GM18951 (cell line): Measurements from ENCODE around the gene PTGER3.

Experiments
- POLR2A ChIP-seq: IDR thresholded peaks from 4 replicates; pipeline ENCODE4 v1.6.1; 2011; ENCODE audit warnings: mild to moderate bottlenecking; ENCODE audit not compliant: insufficient read length, insufficient read depth; ENCODE audit errors: extremely low read depth
- in situ Hi-C: fragments of 300-500 bp; cut with MboI; formaldehyde crosslinking; loops from one replicate; pipeline ENCODE4 v1.12.0; 2022; ENCODE audit warnings: low sequenced_read_pairs, mixed read lengths, inconsistent platforms; ENCODE audit not compliant: unreplicated experiment

The PTGER3 gene

DNA sequence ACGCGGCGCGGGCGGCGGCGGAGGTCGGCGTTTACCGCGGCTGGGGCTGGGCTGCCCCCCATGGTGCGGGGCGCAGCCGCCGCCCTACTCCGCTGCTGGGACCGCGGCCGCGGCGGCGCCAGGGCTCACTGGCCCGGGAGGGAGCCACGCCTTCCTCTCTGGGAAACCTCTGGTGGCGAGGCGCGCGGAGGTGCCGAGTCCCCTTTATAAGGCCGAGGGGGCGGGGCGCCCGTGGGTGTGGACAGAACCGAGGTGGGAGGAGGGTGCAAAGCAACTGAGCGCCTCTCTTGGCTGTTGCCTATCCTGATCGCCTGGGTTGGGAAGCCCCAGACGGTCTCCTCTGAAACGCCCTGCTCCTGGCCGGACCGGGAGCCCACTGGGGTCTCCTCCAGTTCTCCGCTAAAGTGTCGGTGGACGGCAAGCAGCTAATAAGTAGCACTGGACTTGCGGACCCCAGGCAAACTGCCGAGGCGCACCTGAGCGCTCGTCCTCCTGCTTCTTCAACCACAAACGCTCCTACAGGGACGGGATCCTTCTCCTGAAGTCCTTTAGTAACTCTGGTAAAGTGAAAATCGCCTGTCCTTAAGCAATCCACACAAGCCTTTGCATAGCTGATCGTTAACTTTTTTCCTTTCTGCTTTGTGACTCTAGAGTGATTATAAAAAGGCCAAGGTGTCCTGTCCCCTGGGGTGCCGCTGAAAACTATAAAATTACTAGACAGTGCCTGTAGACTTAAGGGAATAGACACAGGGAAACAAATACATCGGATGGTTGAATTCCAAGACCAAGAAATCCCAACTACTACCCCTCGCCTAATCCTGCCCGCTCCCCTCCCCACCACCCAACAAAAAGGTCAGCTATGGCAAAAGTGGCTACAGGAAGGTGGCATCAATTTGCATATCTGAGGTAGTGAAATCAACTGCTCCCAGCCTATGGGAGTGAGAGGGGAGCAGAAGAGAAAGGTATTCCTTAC is at the start of gene PTGER3:
Gene PTGER3 (minus strand): TSS at position 182 of the 973 bp plus-strand sequence. CDS start 239 bp downstream, outside the sequence.
- no peak for TF ChIP-seq POLR2A
- in situ Hi-C loops, result loop anchor here (10.0 to 25.0 kb wide), 2 partner anchors 363 to 511 kb away; no protein-coding TSS in a partner anchor

DNA sequence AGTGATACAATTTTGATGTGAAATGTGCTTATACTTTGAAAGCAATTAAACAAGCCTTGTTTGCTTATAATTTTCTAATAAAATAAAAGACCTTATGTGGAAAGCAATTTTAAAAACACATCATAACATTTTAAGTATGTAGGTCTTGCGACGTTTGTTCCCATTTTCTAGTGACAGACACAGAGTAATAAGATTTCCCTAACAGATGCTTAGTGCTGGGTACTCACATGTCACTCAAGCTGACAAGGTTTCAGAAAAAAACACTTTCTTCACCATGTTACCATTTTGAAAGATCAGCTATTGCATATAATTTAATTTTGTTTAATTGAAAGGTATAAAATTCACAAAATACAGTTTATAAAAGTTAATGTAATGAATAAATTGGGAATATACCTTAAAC is 47.3 kb upstream of the PTGER3 start:
- in situ Hi-C loops, result no loop called here
- TF ChIP-seq POLR2A, result no peak

DNA sequence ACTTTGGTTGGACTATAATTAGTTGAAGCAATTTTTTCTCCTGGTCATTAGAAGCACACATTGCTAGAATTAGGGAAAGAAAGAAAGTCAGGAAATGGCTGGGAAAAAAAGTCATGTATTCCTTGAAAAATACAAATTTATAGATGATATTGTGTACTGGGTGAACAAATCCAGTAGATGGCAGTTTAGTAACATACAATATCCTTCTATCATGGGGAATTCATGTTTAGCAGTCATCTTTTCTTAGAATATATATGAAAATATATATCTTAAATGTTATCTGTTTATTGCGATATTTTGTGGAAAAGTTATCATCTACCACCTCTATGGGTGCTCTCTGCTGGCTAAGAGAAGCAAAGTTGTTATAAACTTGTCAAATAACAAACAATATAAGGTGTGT is 46.3 kb upstream of the PTGER3 start:
- no peak for TF ChIP-seq POLR2A
- in situ Hi-C loops, result no loop called here

DNA sequence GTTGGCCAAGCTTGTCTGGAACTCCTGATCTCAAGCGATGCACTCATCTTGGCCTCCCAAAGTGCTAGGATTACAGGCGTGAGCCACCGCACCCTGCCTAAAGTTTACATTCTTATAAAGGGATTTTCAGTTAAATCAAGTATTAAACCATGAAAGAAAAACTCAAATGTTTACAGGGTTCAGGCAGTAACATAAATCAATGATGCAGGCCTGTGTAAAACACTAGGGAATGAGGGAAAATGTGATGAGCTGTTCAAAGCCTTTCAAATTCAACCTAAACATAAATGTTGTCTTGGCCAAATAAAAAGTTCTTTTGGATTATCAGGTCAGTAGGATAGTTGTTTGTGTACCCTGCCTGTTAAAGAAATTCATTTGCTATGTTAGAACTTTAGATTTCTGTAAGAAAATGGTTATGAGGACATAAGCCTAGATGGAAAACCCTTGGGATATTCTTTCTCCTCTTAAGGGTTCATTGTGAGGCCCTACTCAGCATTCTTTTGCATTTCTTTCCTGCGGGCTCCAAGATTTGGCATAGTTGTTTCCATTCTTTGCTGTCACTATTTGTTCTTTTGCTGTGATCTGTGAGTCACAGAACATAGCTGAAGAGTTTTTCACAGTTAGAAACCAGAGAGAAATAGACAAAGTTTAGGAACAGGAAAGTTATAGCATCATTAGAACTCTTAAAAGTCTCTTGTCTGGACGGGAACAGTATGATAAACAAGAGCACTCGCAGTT is 42.1 kb upstream of the PTGER3 start:
- no peak for TF ChIP-seq POLR2A
- in situ Hi-C loops, result no loop called here

DNA sequence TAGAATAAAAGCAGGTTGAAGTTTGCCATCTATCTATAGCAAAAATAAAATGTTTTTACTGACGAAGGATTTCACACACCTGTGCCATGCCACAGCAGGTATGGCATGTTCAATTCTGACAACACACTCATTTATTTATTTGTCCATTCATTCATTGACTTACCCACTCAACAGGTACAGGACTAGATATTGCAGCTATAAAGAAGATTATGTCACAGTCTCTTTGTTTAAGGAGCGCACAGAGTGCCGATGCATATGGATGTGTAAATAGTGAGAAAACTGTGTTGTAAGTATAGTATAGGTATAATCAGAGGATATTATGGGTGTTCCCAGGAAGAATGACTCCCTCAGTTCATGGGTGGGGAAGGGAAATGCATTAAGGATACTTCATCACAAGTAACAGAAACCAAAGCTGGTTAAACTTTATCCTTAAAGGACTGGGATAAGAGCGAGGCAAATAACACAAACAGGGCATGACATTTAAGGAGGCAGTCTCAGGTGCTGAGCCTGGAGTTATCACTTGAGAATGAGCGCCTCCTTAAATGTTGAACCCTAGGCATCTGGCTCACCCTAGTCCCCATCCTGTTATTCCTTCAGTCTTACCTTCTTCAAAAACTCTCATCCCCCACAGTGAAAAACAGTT is 41.1 kb upstream of the PTGER3 start:
- in situ Hi-C loops, result no loop called here

DNA sequence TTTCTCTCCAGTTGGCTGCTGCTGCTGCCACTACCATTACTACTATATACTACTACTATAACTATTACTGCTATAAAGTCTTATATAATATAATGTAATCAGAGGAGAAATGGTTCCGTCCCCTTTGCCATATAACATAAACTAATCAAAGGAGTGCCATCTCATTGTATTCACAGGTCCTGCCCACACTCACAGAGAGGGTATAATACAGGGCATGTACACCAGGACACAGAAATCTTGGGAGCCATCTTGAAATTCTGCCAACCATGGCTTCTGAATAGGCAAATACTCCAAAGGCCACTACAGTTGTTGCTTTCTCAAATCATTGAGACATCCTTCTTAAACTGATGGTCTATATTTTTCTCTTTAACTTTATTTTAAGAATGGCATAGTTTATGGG is 40.1 kb upstream of the PTGER3 start:
- no peak for TF ChIP-seq POLR2A
- in situ Hi-C loops, result no loop called here

More for the DNA sequence above, 41.1 kb upstream of the PTGER3 start:
- TF ChIP-seq POLR2A, result no peak

DNA sequence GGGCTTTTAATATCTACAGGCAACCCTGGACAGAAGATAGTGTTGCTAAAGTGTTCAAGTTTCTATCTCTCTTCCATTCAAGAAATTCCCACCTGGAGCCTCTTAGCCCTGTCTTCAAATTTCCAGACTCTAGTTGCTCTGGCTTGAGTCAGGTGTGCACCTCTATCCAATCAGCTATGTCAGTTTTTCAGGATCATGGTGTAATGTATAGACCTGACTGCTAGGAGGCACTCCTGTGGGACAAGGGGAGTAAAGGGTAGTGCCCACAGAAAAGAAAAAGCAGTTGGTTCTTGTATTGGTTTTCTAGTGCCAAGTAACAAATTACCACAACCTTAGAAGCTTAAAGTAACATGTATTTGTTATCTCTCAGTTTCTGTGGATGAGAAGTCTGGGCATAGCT is 39.4 kb upstream of the PTGER3 start:
- in situ Hi-C loops, result no loop called here
- TF ChIP-seq POLR2A, result no peak

DNA sequence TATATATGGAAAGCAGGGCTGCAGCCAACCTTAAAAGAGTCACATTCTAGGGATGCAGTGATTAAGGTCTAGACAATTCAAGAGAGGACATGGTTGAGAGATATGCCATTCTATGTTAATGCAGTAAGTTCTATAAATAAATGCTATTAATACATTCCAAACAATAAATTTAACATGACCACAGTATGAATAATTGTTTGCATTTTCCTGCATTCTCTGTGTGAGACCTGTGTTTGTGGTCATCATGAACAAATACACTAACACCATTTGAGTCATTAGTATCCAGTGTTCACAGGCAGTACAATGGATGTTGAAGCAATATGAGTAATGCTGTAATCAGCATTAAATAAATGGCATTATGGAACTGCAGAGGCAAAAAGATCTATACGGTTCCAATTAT is 38.7 kb upstream of the PTGER3 start:
- TF ChIP-seq POLR2A, result no peak
- in situ Hi-C loops, result no loop called here

DNA sequence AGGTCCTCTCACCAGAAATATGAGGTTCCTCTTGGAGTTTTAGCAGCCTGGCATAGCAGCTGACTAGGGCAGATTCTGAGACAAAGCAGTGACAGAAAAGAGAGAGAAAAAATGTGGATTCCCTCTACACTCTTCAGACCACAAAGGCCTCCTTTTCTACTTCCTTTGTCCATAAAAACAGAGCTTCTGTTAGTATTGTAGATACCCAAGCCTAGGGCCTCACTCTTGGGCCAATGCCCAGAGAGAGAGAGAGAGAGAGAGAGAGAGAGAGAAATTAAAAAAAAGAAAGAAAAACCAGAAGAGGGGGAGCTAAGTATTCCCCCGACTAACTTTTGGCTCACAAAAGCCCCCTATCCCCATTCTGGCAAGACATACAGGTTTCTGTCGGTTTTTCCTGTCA is 35.7 kb upstream of the PTGER3 start:
- in situ Hi-C loops, result no loop called here
- no peak for TF ChIP-seq POLR2A

DNA sequence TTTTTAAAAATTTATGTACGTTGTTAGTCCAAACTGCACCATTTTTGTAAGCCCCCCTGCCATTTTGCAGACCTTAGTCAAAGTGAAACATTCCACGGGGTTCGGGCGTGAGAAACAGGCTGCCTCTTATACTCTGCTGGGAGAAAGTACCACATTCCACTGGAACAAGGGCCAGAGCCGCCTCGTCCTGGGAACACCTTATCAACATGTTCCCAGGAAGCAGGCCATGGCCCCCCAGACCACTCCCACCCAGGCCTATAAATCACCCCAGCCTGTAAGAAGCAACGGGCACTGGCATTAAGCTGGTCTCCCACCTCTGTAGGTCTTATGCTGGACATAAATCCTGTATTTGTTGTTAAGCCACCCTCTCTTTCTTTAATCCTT is 34.1 kb upstream of the PTGER3 start:
- no peak for TF ChIP-seq POLR2A

DNA sequence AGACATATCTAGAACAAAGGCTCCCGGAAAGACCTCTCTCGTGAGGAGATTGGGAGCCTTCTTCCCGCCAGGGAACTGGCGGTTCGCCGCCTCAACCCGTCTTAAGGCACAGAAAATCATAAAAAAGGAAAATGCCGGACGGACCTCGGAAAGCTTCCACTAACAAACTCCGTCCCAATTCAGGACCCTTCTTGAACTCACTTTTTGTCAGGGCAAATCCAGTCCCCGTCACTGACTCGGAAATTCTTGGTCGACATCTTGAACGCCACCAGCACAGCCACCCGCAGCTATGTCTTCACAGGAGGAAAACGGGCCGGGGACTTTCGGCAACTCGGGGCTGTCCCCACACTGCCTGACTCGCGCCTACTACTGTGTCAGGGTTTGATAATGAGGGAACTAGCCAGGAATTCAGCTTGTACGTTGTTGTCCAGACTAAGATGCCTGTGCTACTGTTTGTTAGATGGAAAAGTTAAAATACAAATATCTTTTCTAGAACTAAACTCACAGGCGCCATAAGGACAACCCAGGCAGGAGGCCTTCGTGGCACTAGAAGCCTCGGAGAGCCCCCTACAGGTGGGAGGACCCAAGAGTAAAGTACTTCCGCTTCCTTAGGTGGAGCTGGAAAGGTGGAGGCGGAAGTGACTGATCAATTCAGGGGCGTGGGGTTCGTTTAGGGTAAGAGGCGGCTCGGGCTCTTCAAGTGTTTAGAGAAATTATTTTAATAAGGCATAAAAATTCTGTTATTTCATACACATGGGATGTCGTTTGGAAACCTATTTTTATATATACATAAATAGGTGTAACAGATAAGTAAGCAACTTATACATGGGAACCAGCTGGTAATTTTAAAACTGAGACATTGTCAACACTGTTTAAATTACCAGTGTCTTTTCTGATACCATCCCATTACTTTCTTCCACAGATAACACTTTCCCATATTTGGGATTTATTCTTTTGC is 33.4 kb upstream of the PTGER3 start, which contains the start of gene ZRANB2:
Gene ZRANB2 (minus strand): TSS at position 297 of the 958 bp plus-strand sequence. CDS start 40 bp downstream, at position 257.
- in situ Hi-C loops, result no loop called here
- TF ChIP-seq POLR2A, result peak; percentile 85

More for the DNA sequence above, 34.1 kb upstream of the PTGER3 start:
- in situ Hi-C loops, result no loop called here

DNA sequence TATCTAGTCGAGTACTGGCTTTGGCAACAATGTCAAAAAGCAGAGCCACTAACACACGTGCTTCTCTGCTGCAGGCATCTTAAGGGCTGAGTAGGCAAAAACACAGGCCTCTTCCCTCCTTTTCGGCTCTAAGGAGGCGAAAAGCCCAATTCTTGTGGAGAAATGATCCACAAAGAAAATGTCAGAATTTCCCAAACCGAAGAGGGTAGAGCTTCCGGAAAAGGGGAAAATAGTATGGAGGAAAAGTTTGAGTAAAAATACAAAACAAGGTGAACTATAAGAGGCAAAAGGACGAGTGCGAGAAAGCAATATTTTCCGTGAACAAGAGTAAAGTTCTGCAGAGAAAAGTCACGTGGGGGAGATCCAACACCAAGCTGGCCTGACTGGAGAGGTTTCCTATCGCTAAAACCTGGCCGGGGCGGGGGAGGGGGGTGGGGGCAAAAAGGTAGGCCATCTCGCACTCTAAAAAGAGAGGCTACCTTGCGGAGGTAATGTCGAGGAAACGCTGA is 32.7 kb upstream of the PTGER3 start:
- in situ Hi-C loops, result no loop called here

DNA sequence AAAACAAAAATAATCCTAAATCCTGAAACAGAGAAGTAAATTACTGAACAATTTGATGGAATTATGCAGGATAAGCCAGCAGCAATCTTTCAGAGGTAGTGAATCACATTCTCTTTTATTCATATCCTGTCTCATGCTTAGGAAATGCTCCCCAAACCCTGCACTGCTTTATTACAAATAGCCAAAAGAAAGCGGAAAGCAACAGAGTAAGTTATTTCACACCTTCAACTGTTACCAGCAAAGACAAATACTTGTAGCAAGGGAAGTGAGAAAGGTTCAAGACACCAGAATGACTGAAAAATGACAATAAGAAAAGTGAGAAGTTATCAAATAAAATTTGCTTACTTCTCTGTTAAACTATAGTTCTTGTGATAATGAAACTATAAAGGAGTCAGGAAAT is 27.1 kb upstream of the PTGER3 start:
- in situ Hi-C loops, result no loop called here
- TF ChIP-seq POLR2A, result no peak

More for the DNA sequence above, 32.7 kb upstream of the PTGER3 start:
- TF ChIP-seq POLR2A, result no peak
